ENCODE measurements around the gene KRTAP23-1.

DNA sequence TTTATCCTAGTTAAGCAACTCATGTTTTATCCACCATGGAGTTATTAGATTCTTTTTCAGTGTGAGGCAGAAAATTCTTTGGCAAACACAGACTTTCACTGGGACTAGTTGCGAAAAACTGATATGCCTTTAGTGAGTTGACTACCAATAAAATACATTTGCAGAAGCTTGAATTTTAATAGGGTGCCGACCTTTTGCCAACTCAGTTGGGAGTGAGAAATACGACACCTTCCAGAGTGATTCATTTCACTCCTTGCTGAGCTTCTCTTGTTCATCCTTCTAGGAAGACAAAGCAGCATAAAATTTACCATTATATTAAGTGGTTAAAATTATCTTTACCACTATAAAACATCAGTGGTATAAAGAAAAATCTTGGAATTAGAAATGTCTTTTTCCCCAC is 1.2 kb upstream of the KRTAP23-1 start:
- TF ChIP-seq POLR2A (IDR thresholded peaks at IDR 0.05; ENCODE audit: low read length) (no peak), SREBF2 (IDR thresholded peaks at IDR 0.05) (no peak), JUNB (IDR thresholded peaks at IDR 0.05) (no peak), MAFK (IDR thresholded peaks at IDR 0.05; ENCODE audit: partially characterized antibody) (no peak), ESRRA (IDR thresholded peaks at IDR 0.05; ENCODE audit: borderline replicate concordance, low read length) (no peak), MAX (IDR thresholded peaks at IDR 0.05) (no peak), RCOR1 (IDR thresholded peaks at IDR 0.05; ENCODE audit: low read depth, low read length) (no peak), ZFP36 (IDR thresholded peaks at IDR 0.05; ENCODE audit: borderline replicate concordance, partially characterized antibody) (no peak), RAD21 (conservative IDR thresholded peaks at IDR 0.05 in 1 of 2, IDR thresholded peaks at IDR 0.05 in 1 of 2) (no peak), PHF8 (IDR thresholded peaks at IDR 0.05; ENCODE audit: borderline replicate concordance, low read depth) (no peak)
- TF ChIP-seq, protein P1, sequence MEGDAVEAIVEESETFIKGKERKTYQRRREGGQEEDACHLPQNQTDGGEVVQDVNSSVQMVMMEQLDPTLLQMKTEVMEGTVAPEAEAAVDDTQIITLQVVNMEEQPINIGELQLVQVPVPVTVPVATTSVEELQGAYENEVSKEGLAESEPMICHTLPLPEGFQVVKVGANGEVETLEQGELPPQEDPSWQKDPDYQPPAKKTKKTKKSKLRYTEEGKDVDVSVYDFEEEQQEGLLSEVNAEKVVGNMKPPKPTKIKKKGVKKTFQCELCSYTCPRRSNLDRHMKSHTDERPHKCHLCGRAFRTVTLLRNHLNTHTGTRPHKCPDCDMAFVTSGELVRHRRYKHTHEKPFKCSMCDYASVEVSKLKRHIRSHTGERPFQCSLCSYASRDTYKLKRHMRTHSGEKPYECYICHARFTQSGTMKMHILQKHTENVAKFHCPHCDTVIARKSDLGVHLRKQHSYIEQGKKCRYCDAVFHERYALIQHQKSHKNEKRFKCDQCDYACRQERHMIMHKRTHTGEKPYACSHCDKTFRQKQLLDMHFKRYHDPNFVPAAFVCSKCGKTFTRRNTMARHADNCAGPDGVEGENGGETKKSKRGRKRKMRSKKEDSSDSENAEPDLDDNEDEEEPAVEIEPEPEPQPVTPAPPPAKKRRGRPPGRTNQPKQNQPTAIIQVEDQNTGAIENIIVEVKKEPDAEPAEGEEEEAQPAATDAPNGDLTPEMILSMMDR (IDR thresholded peaks at IDR 0.05) = no peak
- TF ChIP-seq, protein P2, sequence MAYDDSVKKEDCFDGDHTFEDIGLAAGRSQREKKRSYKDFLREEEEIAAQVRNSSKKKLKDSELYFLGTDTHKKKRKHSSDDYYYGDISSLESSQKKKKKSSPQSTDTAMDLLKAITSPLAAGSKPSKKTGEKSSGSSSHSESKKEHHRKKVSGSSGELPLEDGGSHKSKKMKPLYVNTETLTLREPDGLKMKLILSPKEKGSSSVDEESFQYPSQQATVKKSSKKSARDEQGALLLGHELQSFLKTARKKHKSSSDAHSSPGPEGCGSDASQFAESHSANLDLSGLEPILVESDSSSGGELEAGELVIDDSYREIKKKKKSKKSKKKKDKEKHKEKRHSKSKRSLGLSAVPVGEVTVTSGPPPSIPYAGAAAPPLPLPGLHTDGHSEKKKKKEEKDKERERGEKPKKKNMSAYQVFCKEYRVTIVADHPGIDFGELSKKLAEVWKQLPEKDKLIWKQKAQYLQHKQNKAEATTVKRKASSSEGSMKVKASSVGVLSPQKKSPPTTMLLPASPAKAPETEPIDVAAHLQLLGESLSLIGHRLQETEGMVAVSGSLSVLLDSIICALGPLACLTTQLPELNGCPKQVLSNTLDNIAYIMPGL (CRISPR knock-in tag; IDR thresholded peaks at IDR 0.05; ENCODE audit: borderline replicate concordance) = no peak
